Upper lobe of left lung (tissue), 6 donors: ENCODE data around the gene CABCOCO1. TPM values are rescaled to one million over a fixed set of nuclear protein-coding genes. Genes with fewer than 3 reads are reported as not detected.

Experiments
- ATAC-seq, 2 donors: fragments of 200-7000 bp; cut with Tn5 transposase; one replicate each; pipeline ENCODE4 v1.9.1; 2022; ENCODE audit warnings: mild to moderate bottlenecking in 2 of 2, moderate library complexity in 2 of 2; ENCODE audit not compliant: low FRiP score in 2 of 2
- DNase-seq, 2 donors: peaks; one replicate each; pipeline ENCODE4 v3.0.0-alpha.2; 2019 to 2020
- H3K27ac ChIP-seq, 4 donors: fragments of 200-600 bp; sonication (generic); one replicate each; pipeline ENCODE4 v1.5.1; 2016 to 2019
- H3K27me3 ChIP-seq, 4 donors: fragments of 200-600 bp; sonication (generic); one replicate each; pipeline ENCODE4 v1.5.1; 2017 to 2019
- H3K36me3 ChIP-seq, 4 donors: fragments of 200-600 bp; sonication (generic); one replicate each; pipeline ENCODE4 v1.5.1; 2016 to 2019
- H3K4me1 ChIP-seq, 4 donors: fragments of 200-600 bp; sonication (generic); one replicate each; pipeline ENCODE4 v1.5.1; 2018 to 2019
- H3K4me3 ChIP-seq, 4 donors: fragments of 200-600 bp; sonication (generic); one replicate each; pipeline ENCODE4 v1.5.1; 2017 to 2019; ENCODE audit warnings: mild to moderate bottlenecking in 2 of 4, moderate library complexity in 1 of 4
- H3K9me3 ChIP-seq, 4 donors: fragments of 200-600 bp; sonication (generic); one replicate each; pipeline ENCODE4 v1.5.1; 2018 to 2019
- CTCF ChIP-seq, 6 experiments: fragments of 450-650 bp in 4 of 6; fragments of 200-600 bp in 2 of 6; sonication (generic) in 2 of 6; IDR thresholded peaks; one replicate each; pipeline ENCODE4 v1.5.1; 2016 to 2019; ENCODE audit warnings: antibody characterized with exemption in 6 of 6
- EP300 ChIP-seq, 4 donors: sonication (generic); formaldehyde crosslinking; IDR thresholded peaks; one replicate each; pipeline ENCODE4 v1.5.1; 2017; ENCODE audit warnings: antibody characterized with exemption in 4 of 4, control low read depth in 2 of 4
- POLR2A ChIP-seq, 4 donors: fragments of 450-650 bp; IDR thresholded peaks; one replicate each; pipeline ENCODE4 v1.5.1; 2016 to 2017; ENCODE audit warnings: antibody characterized with exemption in 4 of 4, mild to moderate bottlenecking in 2 of 4
- POLR2AphosphoS5 ChIP-seq, 2 donors: sonication (generic); formaldehyde crosslinking; IDR thresholded peaks; one replicate each; pipeline ENCODE4 v1.5.1; 2017; ENCODE audit warnings: antibody characterized with exemption in 2 of 2
- WGBS, 2 donors: methylation state at CpG; one replicate each; pipeline ENCODE4 v1.1.5; 2017 to 2018; 5-methylcytosine and 5-hydroxymethylcytosine counted together
- total RNA-seq, 6 donors: library from RNA; depleted of rRNA in 4 of 6; stranded (reverse); fragments of >200 nt in 4 of 6; gene quantifications; one replicate each; pipeline versions ENCODE4 v1.1.0 to v1.2.1, GENCODE V29; 2016 to 2021
- donor health status: DM: no; HTN: no; CAD: no; lungs with moderate emphysema.
- donor health status: DM: no; HTN: yes; CAD: no; lungs with severe emphysema.

The CABCOCO1 gene
- total RNA-seq, 6 donors from 2014 or later, result 1.3 to 12.2 (median 2.3) TPM; not detected in 1

DNA sequence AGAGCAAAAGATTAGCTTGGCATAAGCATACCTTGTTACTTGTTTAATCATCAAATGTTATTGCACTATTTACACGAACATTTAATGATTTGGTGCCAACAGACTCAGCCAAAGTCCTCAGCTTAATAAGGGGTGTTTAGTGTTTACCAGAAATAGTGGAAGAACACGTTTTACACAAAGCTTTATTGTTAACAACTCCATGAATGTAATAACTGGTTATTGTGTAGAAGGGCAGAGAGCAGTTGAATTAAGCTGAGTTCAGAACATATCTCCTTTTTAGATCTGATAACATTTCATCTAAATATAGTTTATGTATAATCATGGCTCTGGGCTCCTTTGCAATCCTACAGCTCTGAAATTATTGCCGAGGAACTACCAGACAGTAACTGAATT, 99.1 kb downstream of the CABCOCO1 start:
- ATAC-seq (no peak), DNase-seq (no peak)
- Histone ChIP-seq H3K27ac (no peak overlapping the region), H3K36me3 (no peaks in the 10 kb centered on the region), H3K9me3 (no peaks in the 10 kb centered on the region), H3K4me3 (no peak overlapping the region), H3K27me3 (no peaks in the 10 kb centered on the region), H3K4me1 (no peaks in the 10 kb centered on the region)
- WGBS, 2 donors, result 39 to 47% methylated on average over 3 of the region's 3 CpGs
- no peak for TF ChIP-seq POLR2AphosphoS5 (IDR thresholded peaks at IDR 0.05)
- TF ChIP-seq CTCF (IDR thresholded peaks at IDR 0.05), result no peak
- no peak for TF ChIP-seq POLR2A (IDR thresholded peaks at IDR 0.05)
- no peak for TF ChIP-seq EP300 (IDR thresholded peaks at IDR 0.05)

GRCh38 chr10:61763778-61764177, 101.0 kb downstream of the CABCOCO1 start:
- TF ChIP-seq EP300 (IDR thresholded peaks at IDR 0.05) (no peak), POLR2AphosphoS5 (IDR thresholded peaks at IDR 0.05) (no peak), POLR2A (IDR thresholded peaks at IDR 0.05) (no peak), CTCF (IDR thresholded peaks at IDR 0.05) (no peak)
- 91 to 92% methylated on average over 3 of the region's 3 CpGs for WGBS, 2 donors

GRCh38 chr10:61764486-61764885, 101.8 kb downstream of the CABCOCO1 start:
- Histone ChIP-seq H3K36me3 (no peaks in the 10 kb centered on the region), H3K27me3 (no peaks in the 10 kb centered on the region), H3K4me1 (no peaks in the 10 kb centered on the region), H3K4me3 (no peak overlapping the region), H3K27ac (no peak overlapping the region), H3K9me3 (no peaks in the 10 kb centered on the region)
- DNase-seq, result no peak
- WGBS, 2 donors, result 92 to 97% methylated on average over 5 of the region's 5 CpGs
- TF ChIP-seq EP300 (IDR thresholded peaks at IDR 0.05), result no peak
- TF ChIP-seq CTCF (IDR thresholded peaks at IDR 0.05), result no peak
- TF ChIP-seq POLR2AphosphoS5 (IDR thresholded peaks at IDR 0.05), result no peak
- no peak for TF ChIP-seq POLR2A (IDR thresholded peaks at IDR 0.05)
- ATAC-seq, result no peak

More at GRCh38 chr10:61763778-61764177, 101.0 kb downstream of the CABCOCO1 start:
- H3K36me3 ChIP-seq, result no peaks in the 10 kb centered on the region
- H3K4me1 ChIP-seq, result no peaks in the 10 kb centered on the region
- H3K27ac ChIP-seq, result no peak overlapping the region
- ATAC-seq, result no peak
- no peak overlapping the region for H3K4me3 ChIP-seq
- H3K9me3 ChIP-seq, result no peaks in the 10 kb centered on the region
- H3K27me3 ChIP-seq, result no peaks in the 10 kb centered on the region
- DNase-seq, result no peak

DNA sequence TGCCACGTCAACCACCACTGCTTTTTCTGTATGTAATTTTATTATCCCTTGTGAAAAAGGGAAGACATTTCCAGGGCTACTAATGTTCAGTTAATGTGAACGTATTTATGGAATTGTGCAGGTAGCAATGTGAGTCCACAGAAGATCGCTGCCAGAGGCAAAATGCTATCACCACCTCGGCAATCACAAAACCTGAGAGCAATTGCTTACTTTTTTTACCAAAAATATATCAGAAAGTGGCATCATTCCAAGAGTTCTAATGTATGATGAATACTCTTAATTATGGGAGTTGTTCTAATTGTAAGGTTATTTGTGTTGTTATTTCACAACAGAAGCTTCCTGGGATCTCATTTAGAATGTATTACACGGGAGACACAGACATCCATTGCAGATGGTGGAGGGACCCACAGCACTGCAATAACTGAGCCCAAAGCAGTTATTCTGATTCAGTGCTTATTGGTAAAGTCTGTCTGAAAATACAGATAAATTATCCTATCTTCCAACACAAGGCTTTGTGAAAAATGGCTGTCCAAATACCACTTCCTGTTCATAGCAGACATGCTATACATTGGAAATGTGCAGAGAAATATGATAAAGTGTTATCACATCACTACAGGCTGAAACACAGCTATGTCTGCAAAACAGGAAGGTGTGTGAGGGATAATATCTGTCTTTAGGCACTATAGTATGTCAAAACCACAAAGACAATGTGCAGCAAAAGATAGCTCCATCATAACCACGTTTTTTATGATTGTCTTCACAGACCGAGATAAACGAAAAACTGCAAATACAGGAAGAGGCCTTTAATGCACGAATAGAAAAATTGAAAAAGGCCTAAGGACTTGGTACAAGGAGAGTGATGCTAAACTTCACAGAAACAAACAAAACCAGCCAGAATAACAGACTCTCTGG, 102.7 kb downstream of the CABCOCO1 start:
- H3K9me3 ChIP-seq, result no peaks in the 10 kb centered on the region
- no peaks in the 10 kb centered on the region for H3K4me1 ChIP-seq
- no peak for DNase-seq
- TF ChIP-seq POLR2A (IDR thresholded peaks at IDR 0.05) (no peak), CTCF (IDR thresholded peaks at IDR 0.05) (no peak), EP300 (IDR thresholded peaks at IDR 0.05) (no peak), POLR2AphosphoS5 (IDR thresholded peaks at IDR 0.05) (no peak)
- no peak overlapping the region for H3K4me3 ChIP-seq
- no peaks in the 10 kb centered on the region for H3K27me3 ChIP-seq
- WGBS, 2 donors, result 50% methylated on average over 9 of the region's 9 CpGs
- ATAC-seq, result no peak
- H3K27ac ChIP-seq, result no peak overlapping the region
- no peaks in the 10 kb centered on the region for H3K36me3 ChIP-seq
